Left lung (tissue), 10 donors: ENCODE data around the gene OR5AU1. TPM values are rescaled to one million over a fixed set of nuclear protein-coding genes. Genes with fewer than 3 reads are reported as not detected.
"Not testable (repeated sequence)": the region's sequence is repeated elsewhere in the genome, so short reads cannot be mapped to it uniquely, and the experiment has no call there.

ENCODE experiments used
- ATAC-seq: fragments of 200-7000 bp; cut with Tn5 transposase; one replicate; pipeline ENCODE4 v1.9.1; 2020; ENCODE audit warnings: moderate library complexity
- DNase-seq, 4 donors: peaks; one replicate each; pipeline ENCODE4 v3.0.0-alpha.2; 2013 to 2020
- H3K27ac ChIP-seq, 2 donors: fragments of 200-600 bp; sonication (generic) in 1 of 2; one replicate each; pipeline versions ENCODE4 v1.5.0 to v1.8.0; 2020 to 2021
- H3K27me3 ChIP-seq, 2 donors: fragments of 200-600 bp; sonication (generic) in 1 of 2; one replicate each; pipeline versions ENCODE4 v1.5.0 to v1.8.0; 2020 to 2021
- H3K36me3 ChIP-seq, 2 donors: fragments of 200-600 bp; sonication (generic) in 1 of 2; one replicate each; pipeline versions ENCODE4 v1.5.0 to v1.8.0; 2020 to 2021
- H3K4me1 ChIP-seq, 2 donors: fragments of 200-600 bp; one replicate each; pipeline ENCODE4 v1.8.0; 2021
- H3K4me3 ChIP-seq, 2 donors: fragments of 200-600 bp; sonication (generic) in 1 of 2; one replicate each; pipeline versions ENCODE4 v1.5.0 to v1.8.0; 2020 to 2021; ENCODE audit warnings: mild to moderate bottlenecking in 1 of 2
- H3K9me3 ChIP-seq, 2 donors: fragments of 200-600 bp; sonication (generic) in 1 of 2; one replicate each; pipeline versions ENCODE4 v1.5.0 to v1.8.0; 2020 to 2021
- intact Hi-C, 2 donors: fragments of 100-400 bp; cut with DNase I; formaldehyde crosslinking; loops; one replicate each; pipeline versions ENCODE4 v1.11.2 to v1.14.2; 2022
- polyA plus RNA-seq, 6 donors: library from polyadenylated mRNA; unstranded; fragments of 120-200 nt; gene quantifications; one replicate each; pipeline ENCODE4 v1.2.1, GENCODE V29; 2013; ENCODE audit not compliant: insufficient read length in 6 of 6
- total RNA-seq, 2 donors: library from RNA; stranded (reverse); fragmentation: NEBNext Ultra II Directional; extraction: Animal tissue kit (Norgen Biotek cat#: 25700); gene quantifications; one replicate each; pipeline ENCODE4 v1.2.1, GENCODE V29; 2021
- TF ChIP-seq, protein P1 (sequence below), 2 donors: fragments of 200-600 bp; sonication (generic) in 1 of 2; IDR thresholded peaks; one replicate each; pipeline versions ENCODE4 v1.5.0 to v1.8.0; 2021; ENCODE audit warnings: antibody characterized with exemption in 2 of 2
- donor health status: DM: no; HTN: yes; CAD: no.
- donor health status: DM: no; HTN: no; CAD: no.

The OR5AU1 gene
- total and polyA plus RNA-seq, 8 donors = 0.04 to 0.49 (median 0.07) TPM; not detected in 2

- no peak overlapping the region for H3K27ac ChIP-seq
- no peaks in the 10 kb centered on the region for H3K9me3 ChIP-seq
- H3K36me3 ChIP-seq = no peaks in the 10 kb centered on the region
- intact Hi-C loops = no loop called here
- H3K4me1 ChIP-seq = no peaks in the 10 kb centered on the region
- DNase-seq (no peak), ATAC-seq (no peak)
- H3K4me3 ChIP-seq = no peak overlapping the region
- H3K27me3 ChIP-seq = no peaks in the 10 kb centered on the region
- TF ChIP-seq, protein P1, sequence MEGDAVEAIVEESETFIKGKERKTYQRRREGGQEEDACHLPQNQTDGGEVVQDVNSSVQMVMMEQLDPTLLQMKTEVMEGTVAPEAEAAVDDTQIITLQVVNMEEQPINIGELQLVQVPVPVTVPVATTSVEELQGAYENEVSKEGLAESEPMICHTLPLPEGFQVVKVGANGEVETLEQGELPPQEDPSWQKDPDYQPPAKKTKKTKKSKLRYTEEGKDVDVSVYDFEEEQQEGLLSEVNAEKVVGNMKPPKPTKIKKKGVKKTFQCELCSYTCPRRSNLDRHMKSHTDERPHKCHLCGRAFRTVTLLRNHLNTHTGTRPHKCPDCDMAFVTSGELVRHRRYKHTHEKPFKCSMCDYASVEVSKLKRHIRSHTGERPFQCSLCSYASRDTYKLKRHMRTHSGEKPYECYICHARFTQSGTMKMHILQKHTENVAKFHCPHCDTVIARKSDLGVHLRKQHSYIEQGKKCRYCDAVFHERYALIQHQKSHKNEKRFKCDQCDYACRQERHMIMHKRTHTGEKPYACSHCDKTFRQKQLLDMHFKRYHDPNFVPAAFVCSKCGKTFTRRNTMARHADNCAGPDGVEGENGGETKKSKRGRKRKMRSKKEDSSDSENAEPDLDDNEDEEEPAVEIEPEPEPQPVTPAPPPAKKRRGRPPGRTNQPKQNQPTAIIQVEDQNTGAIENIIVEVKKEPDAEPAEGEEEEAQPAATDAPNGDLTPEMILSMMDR (IDR thresholded peaks at IDR 0.05) = no peak
Observed at GRCh38 chr14:21160061-21160610, 4.3 kb upstream of the OR5AU1 start.

GRCh38 chr14:21158175-21158574 is 2.3 kb upstream of the OR5AU1 start:
- H3K27ac ChIP-seq, H3K36me3 ChIP-seq, DNase-seq, H3K27me3 ChIP-seq, intact Hi-C loops, H3K4me1 ChIP-seq, H3K4me3 ChIP-seq, H3K9me3 ChIP-seq, ATAC-seq: not testable (repeated sequence)

GRCh38 chr14:21149641-21150367 is 6.1 kb downstream of the OR5AU1 start:
- DNase-seq (no peak), ATAC-seq (no peak)
- Histone ChIP-seq H3K36me3 (no peaks in the 10 kb centered on the region), H3K4me1 (no peaks in the 10 kb centered on the region), H3K4me3 (no peak overlapping the region), H3K27me3 (no peaks in the 10 kb centered on the region), H3K9me3 (peaks cover 0 to 15% of the 10 kb centered on the region in 2 donors), H3K27ac (no peak overlapping the region)
- TF ChIP-seq, protein P1 (IDR thresholded peaks at IDR 0.05) = no peak
- intact Hi-C loops = no loop called here

DNA sequence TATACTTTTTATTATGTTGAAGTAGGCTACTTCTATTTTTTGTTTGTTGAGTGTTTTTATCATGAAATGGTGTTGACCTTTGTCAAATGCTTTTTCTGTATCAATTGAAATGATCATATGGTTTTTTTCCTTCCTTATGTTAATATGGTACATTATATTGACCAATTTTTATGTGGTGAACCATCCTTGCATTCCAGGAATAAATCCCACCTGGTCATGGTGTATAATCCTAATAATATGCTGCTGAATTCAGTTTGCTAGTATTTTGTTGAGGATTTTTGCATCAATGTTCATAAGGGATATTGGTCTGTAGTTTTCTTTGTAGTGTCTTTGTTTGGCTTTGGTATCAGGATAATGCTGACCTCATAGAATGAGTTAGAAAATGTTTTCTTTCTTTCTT is 10.4 kb downstream of the OR5AU1 start:
- TF ChIP-seq, protein P1 (IDR thresholded peaks at IDR 0.05) = no peak
- no peaks in the 10 kb centered on the region for H3K4me1 ChIP-seq
- H3K36me3 ChIP-seq = no peaks in the 10 kb centered on the region
- intact Hi-C loops = no loop called here
- ATAC-seq (no peak), DNase-seq (no peak)
- H3K9me3 ChIP-seq = peaks cover 0 to 21% of the 10 kb centered on the region in 2 donors
- no peak overlapping the region for H3K27ac ChIP-seq
- no peak overlapping the region for H3K4me3 ChIP-seq
- peaks cover 0 to 7% of the 10 kb centered on the region in 2 donors for H3K27me3 ChIP-seq

DNA sequence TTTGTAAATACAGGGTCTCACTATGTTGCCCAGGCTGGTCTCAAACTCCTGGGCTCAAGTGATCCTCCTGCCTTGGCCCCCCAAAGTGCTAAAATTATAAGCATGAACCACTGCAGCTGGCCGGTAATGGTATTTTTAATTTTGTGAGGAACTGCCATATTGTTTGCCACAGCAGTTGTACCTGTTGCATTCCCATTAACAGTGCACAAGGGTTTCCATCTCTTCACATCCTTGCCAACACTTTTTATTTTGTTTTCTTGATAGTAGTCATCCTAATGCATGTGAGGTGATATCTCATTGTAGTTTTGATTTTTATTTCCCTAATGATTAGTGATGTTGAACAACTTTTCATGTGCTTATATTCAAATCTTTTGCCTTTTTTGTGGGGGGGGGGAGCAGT is 13.5 kb downstream of the OR5AU1 start:
- TF ChIP-seq, protein P1 (IDR thresholded peaks at IDR 0.05) = no peak
- no peak for DNase-seq
- Histone ChIP-seq H3K4me3 (no peak overlapping the region), H3K36me3 (no peaks in the 10 kb centered on the region), H3K4me1 (no peaks in the 10 kb centered on the region), H3K27ac (no peak overlapping the region), H3K27me3 (peaks cover 0 to 8% of the 10 kb centered on the region in 2 donors), H3K9me3 (peaks cover 0 to 21% of the 10 kb centered on the region in 2 donors)
- no peak for ATAC-seq
- intact Hi-C loops = no loop called here
